A673 (cell line): ENCODE measurements around the gene HLA-DMA.
A peak's percentile ranks its signal among the peaks of the same experiment; 100 is the strongest.

Experiments used
- CTCF ChIP-seq: fragments of 300-800, 200-600 bp; sonication (generic); conservative IDR thresholded peaks from 2 replicates; pipeline ENCODE4 v1.5.1; 2017; ENCODE audit warnings: low read depth, mild to moderate bottlenecking, antibody characterized with exemption, low read length, moderate library complexity, mixed read lengths
- EZH2 ChIP-seq: fragments of 200-600 bp; sonication (generic); IDR thresholded peaks from 2 replicates; pipeline ENCODE4 v1.6.1; 2017; ENCODE audit warnings: borderline replicate concordance, low read depth, mild to moderate bottlenecking, mixed read lengths, antibody characterized with exemption, low read length; ENCODE audit not compliant: poor library complexity, severe bottlenecking

GRCh38 chr6:32933661-32934085 lies 19.2 kb downstream of the HLA-DMA start:
- TF ChIP-seq CTCF (peak; percentile 88), EZH2 (no peak)
